Measurements from ENCODE around the gene THBD.

Gene THBD

GRCh38 chr20:23007886-23008655 lies 41.4 kb downstream of the THBD start:
- DNase-seq = no peak

DNA sequence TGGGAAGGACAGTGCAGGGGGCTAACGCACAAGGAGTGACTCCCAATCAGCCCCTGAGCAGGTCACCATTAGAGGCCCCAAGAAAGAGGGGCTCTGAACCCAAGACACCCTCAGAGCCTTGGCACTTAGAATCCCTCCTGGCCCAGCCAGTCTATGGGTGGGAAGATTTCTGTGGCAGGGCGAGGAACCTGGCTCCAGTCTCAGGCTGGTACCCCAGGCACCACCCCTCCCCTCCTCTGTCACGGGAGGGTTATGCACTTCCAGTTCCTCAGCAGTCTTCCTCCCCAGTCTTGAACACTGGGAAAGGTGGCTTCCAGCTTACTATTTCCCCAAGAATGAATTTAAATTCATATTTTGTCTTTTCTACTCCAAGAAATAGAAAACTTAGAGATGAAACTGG lies 42.0 kb downstream of the THBD start:
- no peak for DNase-seq

- DNase-seq = no peak
Observed at GRCh38 chr20:23005776-23006175, 43.7 kb downstream of the THBD start.

GRCh38 chr20:23003881-23004460 lies 45.5 kb downstream of the THBD start:
- no peak for DNase-seq

DNA sequence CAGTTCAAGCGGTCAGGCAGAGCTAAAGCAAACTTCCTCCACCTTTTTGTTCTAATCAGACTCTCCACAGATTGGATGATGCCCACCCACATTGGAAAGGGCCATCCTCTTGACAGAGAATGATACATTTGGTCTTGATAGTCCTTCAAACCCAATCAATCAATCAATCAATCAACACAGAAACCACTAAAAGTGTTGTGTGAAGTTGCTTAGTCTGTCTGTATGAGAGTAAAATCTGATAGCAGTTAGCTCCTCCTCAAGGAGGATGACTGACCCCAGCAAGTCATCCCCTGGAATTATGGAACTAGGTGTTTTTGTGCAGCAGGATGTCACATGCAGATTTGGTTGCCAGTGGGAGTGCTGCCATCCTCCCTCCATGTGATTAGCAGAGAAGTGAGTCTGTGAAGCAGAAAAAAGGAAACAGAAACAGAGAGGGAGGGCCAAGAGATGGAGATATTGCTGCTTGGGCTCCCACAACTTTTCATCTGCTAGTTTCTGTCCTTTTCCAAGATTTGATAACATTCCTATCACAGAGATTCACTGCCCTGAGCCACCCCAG lies 46.3 kb downstream of the THBD start:
- DNase-seq = no peak

DNA sequence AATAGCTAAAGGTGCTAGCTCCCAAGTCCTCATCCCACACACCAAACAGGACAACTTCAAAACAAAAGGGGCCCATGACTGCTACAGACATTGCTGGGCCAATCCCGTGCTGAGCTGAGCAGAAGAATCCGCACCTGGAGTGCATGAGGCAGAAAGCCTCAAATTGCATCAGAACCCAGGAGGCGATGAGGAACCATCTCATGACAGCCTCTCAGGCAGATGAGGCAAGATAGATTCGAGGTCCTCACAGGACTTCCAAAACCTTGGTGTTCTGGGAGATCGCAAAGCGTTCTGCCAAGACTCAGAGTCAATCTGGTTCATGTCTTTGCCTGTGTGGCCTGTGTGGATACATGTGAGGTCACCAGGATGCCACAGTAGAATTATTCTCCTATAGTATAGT lies 47.2 kb downstream of the THBD start:
- DNase-seq = no peak

DNA sequence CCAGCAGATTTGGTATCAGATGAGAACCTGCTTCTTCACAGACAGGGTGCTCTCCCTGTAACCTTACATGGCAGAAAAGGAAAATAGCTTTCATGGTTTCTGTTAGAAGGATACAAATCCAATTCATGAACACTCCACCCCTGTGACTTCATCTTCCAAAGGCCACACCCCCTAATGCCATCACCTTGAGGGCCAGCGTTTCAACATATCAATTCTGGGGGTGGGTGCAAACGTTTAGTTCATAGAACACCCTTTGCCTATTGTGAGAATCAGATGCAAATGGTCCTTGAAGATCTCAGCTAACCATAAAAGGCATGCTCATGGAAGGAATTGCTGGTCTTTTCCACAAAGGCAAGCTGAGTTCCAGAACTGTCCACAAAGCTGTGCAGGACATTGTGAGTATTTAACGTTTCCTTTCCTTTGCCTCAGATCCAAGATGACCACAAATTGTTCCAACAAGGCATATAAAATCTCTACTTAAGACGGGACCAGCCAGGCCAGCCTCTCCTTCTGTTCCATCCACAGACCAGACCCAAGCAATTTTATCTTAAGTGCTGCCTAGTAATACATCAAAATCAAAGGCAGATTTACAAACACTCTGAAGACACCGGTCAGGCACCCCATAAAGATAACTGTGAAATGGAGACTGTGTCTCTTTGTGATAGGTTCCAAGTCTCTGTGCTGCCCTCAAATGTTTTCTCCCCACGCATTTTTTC lies 49.1 kb downstream of the THBD start:
- no peak for DNase-seq

DNA sequence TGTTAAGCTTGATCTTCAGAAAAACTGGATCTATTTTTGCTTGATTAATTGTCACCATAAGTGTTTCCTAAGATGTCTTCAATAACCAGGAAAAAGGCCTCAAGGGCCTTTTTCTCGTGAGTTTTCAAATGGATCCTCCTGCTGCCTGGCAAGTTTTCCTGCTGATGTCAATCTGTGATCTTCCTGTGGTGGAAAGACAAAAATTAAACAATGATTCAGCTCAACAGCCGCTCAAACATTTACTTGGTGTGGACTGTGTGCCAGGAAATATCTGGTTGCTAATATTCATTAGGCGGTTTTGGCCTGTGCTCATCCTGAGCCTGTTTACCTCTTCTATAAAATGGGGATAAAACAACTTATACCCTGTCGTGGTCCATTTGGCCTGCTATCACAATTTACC lies 49.7 kb downstream of the THBD start:
- DNase-seq = no peak

- no peak for DNase-seq
Observed at GRCh38 chr20:22998476-22998875, 51.0 kb downstream of the THBD start.

DNA sequence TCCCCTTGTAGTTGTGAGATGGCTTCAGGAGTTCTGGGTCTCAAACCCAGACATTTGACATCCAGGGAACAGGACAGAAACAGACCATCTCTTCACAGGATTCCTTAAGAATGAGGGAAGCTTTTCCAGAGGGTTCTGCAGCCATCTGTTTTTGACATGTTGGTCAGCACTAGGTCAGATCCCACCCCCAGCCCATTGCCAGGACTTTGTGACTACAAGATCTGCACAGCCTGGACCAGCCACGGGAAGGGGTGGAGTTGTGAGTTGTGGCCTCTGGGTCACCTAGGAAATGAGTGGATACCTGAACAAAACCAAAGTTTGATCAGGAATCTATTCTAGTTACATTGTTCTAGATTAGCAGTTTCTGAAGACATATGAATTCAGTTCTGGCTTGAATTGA lies 53.5 kb downstream of the THBD start:
- DNase-seq = no peak
